Measurements from ENCODE around the gene MAD1L1. TPM values are rescaled to one million over a fixed set of nuclear protein-coding genes. Genes with fewer than 3 reads are reported as not detected.

The MAD1L1 gene
- total RNA-seq, 1 donor from 2014 or later: 57.4 TPM

- Histone ChIP-seq H3K27me3 (ENCODE audit: control insufficient read depth, insufficient read depth, low read length) (no peaks in the 10 kb centered on the region), H3K4me3 (ENCODE audit: low read depth, low read length) (no peak overlapping the region), H3K36me3 (ENCODE audit: control insufficient read depth, insufficient read depth, low read length) (no peaks in the 10 kb centered on the region)
- TF ChIP-seq CTCF (IDR thresholded peaks at IDR 0.05; ENCODE audit: insufficient read depth, low read length, severe bottlenecking): no peak
- FAIRE-seq (no peak), DNase-seq (ENCODE audit: low read depth) (no peak)
Measured at GRCh38 chr7:1794888-1795542, 437.7 kb downstream of the MAD1L1 start.

- Histone ChIP-seq H3K27me3 (ENCODE audit: control insufficient read depth, insufficient read depth, low read length) (no peaks in the 10 kb centered on the region), H3K4me3 (ENCODE audit: low read depth, low read length) (no peak overlapping the region), H3K36me3 (ENCODE audit: control insufficient read depth, insufficient read depth, low read length) (no peaks in the 10 kb centered on the region)
- no peak for DNase-seq (ENCODE audit: low read depth)
- no peak for TF ChIP-seq CTCF (IDR thresholded peaks at IDR 0.05; ENCODE audit: insufficient read depth, low read length, severe bottlenecking)
- no peak for FAIRE-seq
Measured at GRCh38 chr7:1787681-1788235, 445.0 kb downstream of the MAD1L1 start.

- no peak for DNase-seq (ENCODE audit: low read depth)
- Histone ChIP-seq H3K36me3 (ENCODE audit: control insufficient read depth, insufficient read depth, low read length) (no peaks in the 10 kb centered on the region), H3K4me3 (ENCODE audit: low read depth, low read length) (no peak overlapping the region), H3K27me3 (ENCODE audit: control insufficient read depth, insufficient read depth, low read length) (no peaks in the 10 kb centered on the region)
- FAIRE-seq: no peak
- TF ChIP-seq CTCF (IDR thresholded peaks at IDR 0.05; ENCODE audit: insufficient read depth, low read length, severe bottlenecking): no peak
Measured at GRCh38 chr7:1787241-1787640, 445.5 kb downstream of the MAD1L1 start.

GRCh38 chr7:1785839-1786238 is 446.9 kb downstream of the MAD1L1 start:
- no peaks in the 10 kb centered on the region for H3K27me3 ChIP-seq (ENCODE audit: control insufficient read depth, insufficient read depth, low read length)
- TF ChIP-seq CTCF (IDR thresholded peaks at IDR 0.05; ENCODE audit: insufficient read depth, low read length, severe bottlenecking): no peak
- no peaks in the 10 kb centered on the region for H3K36me3 ChIP-seq (ENCODE audit: control insufficient read depth, insufficient read depth, low read length)
- FAIRE-seq (no peak), DNase-seq (ENCODE audit: low read depth) (no peak)
- no peak overlapping the region for H3K4me3 ChIP-seq (ENCODE audit: low read depth, low read length)

- DNase-seq (ENCODE audit: low read depth) (no peak), FAIRE-seq (no peak)
- no peak overlapping the region for H3K4me3 ChIP-seq (ENCODE audit: low read depth, low read length)
- no peaks in the 10 kb centered on the region for H3K36me3 ChIP-seq (ENCODE audit: control insufficient read depth, insufficient read depth, low read length)
- TF ChIP-seq CTCF (IDR thresholded peaks at IDR 0.05; ENCODE audit: insufficient read depth, low read length, severe bottlenecking): no peak
- H3K27me3 ChIP-seq (ENCODE audit: control insufficient read depth, insufficient read depth, low read length): no peaks in the 10 kb centered on the region
Measured at GRCh38 chr7:1781369-1781768, 451.4 kb downstream of the MAD1L1 start.

GRCh38 chr7:1779445-1779844 is 453.3 kb downstream of the MAD1L1 start:
- no peak overlapping the region for H3K4me3 ChIP-seq (ENCODE audit: low read depth, low read length)
- TF ChIP-seq CTCF (IDR thresholded peaks at IDR 0.05; ENCODE audit: insufficient read depth, low read length, severe bottlenecking): no peak
- no peak for DNase-seq (ENCODE audit: low read depth)

More at GRCh38 chr7:1779445-1779844, 453.3 kb downstream of the MAD1L1 start:
- FAIRE-seq: no peak
- Histone ChIP-seq H3K36me3 (ENCODE audit: control insufficient read depth, insufficient read depth, low read length) (no peaks in the 10 kb centered on the region), H3K27me3 (ENCODE audit: control insufficient read depth, insufficient read depth, low read length) (no peaks in the 10 kb centered on the region)

Data from bronchial epithelial cell (primary cell).